HepG2 (cell line): ENCODE measurements around the gene ERBB4. TPM values are rescaled to one million over a fixed set of nuclear protein-coding genes. Genes with fewer than 3 reads are reported as not detected.

ENCODE experiments used
- ATAC-seq: fragments of 200-7000 bp; cut with Tn5 transposase; 3 replicates; pipeline ENCODE4 v1.9.1; 2020; ENCODE audit warnings: mild to moderate bottlenecking, moderate library complexity
- BruUV-seq: library from RNA; stranded (reverse); fragments of 400-500 nt; replicated peaks from 2 replicates; lab custom pipeline; 2021; lab: Mats Ljungman, UMichigan
- CTCF ChIA-PET: fragments of 300-600 bp; formaldehyde crosslinking; extraction: SDS; loops from one replicate; lab custom pipeline; 2021; ENCODE audit warnings: low total read pairs, inconsistent platforms, low intra/inter-chr PET ratio; lab: Yijun Ruan, JAX
- POLR2A ChIA-PET: fragments of 350-600 bp; sonication (Branson Sonifier 250); formaldehyde crosslinking; loops from one replicate; lab custom pipeline; 2020; ENCODE audit warnings: antibody characterized with exemption, inconsistent platforms; lab: Yijun Ruan, JAX
- DNase-seq: peaks from one replicate; pipeline ENCODE4 v3.0.0-alpha.2; 2015; ENCODE audit warnings: low spot score
- FAIRE-seq: peaks from 3 replicates; lab custom pipeline; 2011; peaks lifted over from hg19 to GRCh38; lab: Jason Lieb, UNC
- H2AFZ ChIP-seq: one replicate; pipeline ENCODE4 v1.6.1; 2011; ENCODE audit warnings: low read length, inconsistent platforms
- H3K27ac ChIP-seq: fragments of 300-600 bp; 3 replicates; pipeline ENCODE4 v1.8.0; 2011; ENCODE audit warnings: mixed run types, mild to moderate bottlenecking, mixed read lengths, low read length, inconsistent platforms; ENCODE audit not compliant: insufficient read depth; ENCODE audit errors: extremely low read length
- H3K27me3 ChIP-seq, 2 experiments: fragments of 200-600 bp in 1 of 2; 2 replicates in 1 of 2; 3 replicates in 1 of 2; pipeline versions ENCODE4 v1.6.0 to v1.8.0; 2011; ENCODE audit warnings: low read length in 2 of 2, mild to moderate bottlenecking in 2 of 2, moderate library complexity in 2 of 2, inconsistent platforms in 1 of 2; ENCODE audit not compliant: insufficient read depth in 2 of 2, control insufficient read depth in 1 of 2
- H3K36me3 ChIP-seq, 2 experiments: fragments of 200-600 bp in 1 of 2; replicated peaks in 1 of 2; 2 replicates in 1 of 2; 3 replicates in 1 of 2; pipeline versions ENCODE4 v1.5.1 to v1.8.0; 2011; ENCODE audit warnings: low read length in 2 of 2, inconsistent platforms in 1 of 2; ENCODE audit not compliant: insufficient read depth in 2 of 2, control insufficient read depth in 1 of 2
- H3K4me1 ChIP-seq: 2 replicates; pipeline ENCODE4 v1.5.1; 2012; ENCODE audit warnings: low read length, inconsistent platforms; ENCODE audit not compliant: insufficient read depth
- H3K4me2 ChIP-seq: 2 replicates; pipeline ENCODE4 v1.6.0; 2011; ENCODE audit warnings: low read depth, low read length, inconsistent platforms
- H3K4me3 ChIP-seq, 3 experiments: fragments of 200-600 bp in 1 of 3; sonication (generic), shearing (Covaris generic) in 1 of 3; replicated peaks in 1 of 3; 2 replicates each; pipeline ENCODE4 v1.5.1; 2011 to 2016; ENCODE audit warnings: low read length in 3 of 3, inconsistent platforms in 2 of 3, low read depth in 2 of 3, mild to moderate bottlenecking in 2 of 3, control low read depth in 1 of 3, mixed read lengths in 1 of 3; ENCODE audit not compliant: insufficient read depth in 1 of 3
- H3K79me2 ChIP-seq: one replicate; pipeline ENCODE4 v1.6.1; 2011; ENCODE audit warnings: low read length, inconsistent platforms; ENCODE audit not compliant: insufficient read depth
- H3K9ac ChIP-seq: 2 replicates; pipeline ENCODE4 v1.6.0; 2011; ENCODE audit warnings: mild to moderate bottlenecking, low read depth, low read length, inconsistent platforms; ENCODE audit not compliant: insufficient read depth
- H3K9me3 ChIP-seq: 2 replicates; pipeline ENCODE4 v1.5.1; 2012; ENCODE audit warnings: mild to moderate bottlenecking, low read length
- H4K20me1 ChIP-seq: 2 replicates; pipeline ENCODE4 v1.6.0; 2011; ENCODE audit warnings: inconsistent platforms, mild to moderate bottlenecking, low read length, moderate library complexity; ENCODE audit not compliant: insufficient read depth
- BCL6 ChIP-seq: IDR thresholded peaks from 2 replicates; pipeline ENCODE4 v1.6.1; 2016; ENCODE audit warnings: missing genetic modification reagents, missing compliant biosample characterization
- DBP ChIP-seq: sonication (generic); formaldehyde crosslinking; IDR thresholded peaks from 2 replicates; pipeline ENCODE4 v1.4.0; 2020; ENCODE audit warnings: missing genetic modification reagents; ENCODE audit errors: not compliant biosample characterization
- HDAC1 ChIP-seq: sonication (generic); formaldehyde crosslinking; IDR thresholded peaks from 2 replicates; pipeline ENCODE4 v1.5.1; 2020; ENCODE audit warnings: mild to moderate bottlenecking, missing genetic modification reagents
- PITX1 ChIP-seq: sonication (generic); formaldehyde crosslinking; IDR thresholded peaks from 2 replicates; pipeline ENCODE4 v1.5.1; 2020; ENCODE audit warnings: mild to moderate bottlenecking, missing genetic modification reagents
- SOX13 ChIP-seq, 3 experiments: fragments of 450-650 bp in 1 of 3; sonication (generic) in 1 of 3; formaldehyde crosslinking in 1 of 3; IDR thresholded peaks in 2 of 3; conservative IDR thresholded peaks in 1 of 3; 2 replicates each; pipeline versions ENCODE4 v1.5.0 to v1.6.1; 2016 to 2020; ENCODE audit warnings: antibody characterized with exemption in 1 of 3, mild to moderate bottlenecking in 1 of 3, missing compliant biosample characterization in 1 of 3, missing genetic modification reagents in 1 of 3, moderate library complexity in 1 of 3
- TEAD3 ChIP-seq: optimal IDR thresholded peaks from 2 replicates; pipeline ENCODE3; 2016; ENCODE audit warnings: borderline replicate concordance
- ZC3H4 ChIP-seq: sonication (generic); formaldehyde crosslinking; IDR thresholded peaks from 2 replicates; pipeline ENCODE4 v1.4.0; 2020; ENCODE audit warnings: missing genetic modification reagents, borderline replicate concordance
- ZFP36 ChIP-seq: fragments of 150-350 bp; IDR thresholded peaks from 2 replicates; pipeline ENCODE4 v1.6.1; 2018; ENCODE audit warnings: borderline replicate concordance, low read length, low read depth; ENCODE audit not compliant: partially characterized antibody
- ZFP37 ChIP-seq: sonication (generic); formaldehyde crosslinking; IDR thresholded peaks from 2 replicates; pipeline ENCODE4 v1.4.0; 2020; ENCODE audit warnings: missing genetic modification reagents, borderline replicate concordance
- ZNF18 ChIP-seq: sonication (generic); formaldehyde crosslinking; IDR thresholded peaks from 2 replicates; pipeline ENCODE4 v1.8.0; 2022; ENCODE audit warnings: mild to moderate bottlenecking, missing genetic modification reagents; ENCODE audit not compliant: insufficient replicate concordance
- ZNF367 ChIP-seq: sonication (generic); formaldehyde crosslinking; IDR thresholded peaks from 2 replicates; pipeline ENCODE4 v1.4.0; 2020; ENCODE audit warnings: missing genetic modification reagents, borderline replicate concordance
- ZNF414 ChIP-seq: sonication (generic); formaldehyde crosslinking; IDR thresholded peaks from 2 replicates; pipeline ENCODE4 v1.5.0; 2020; ENCODE audit warnings: missing genetic modification reagents
- ZNF432 ChIP-seq: sonication (generic); formaldehyde crosslinking; IDR thresholded peaks from 2 replicates; pipeline ENCODE4 v1.5.0; 2020; ENCODE audit warnings: missing genetic modification reagents, mild to moderate bottlenecking, borderline replicate concordance
- ZNF512 ChIP-seq: sonication (generic); formaldehyde crosslinking; IDR thresholded peaks from 2 replicates; pipeline ENCODE4 v1.4.0; 2020; ENCODE audit warnings: mild to moderate bottlenecking, missing genetic modification reagents
- ZNF552 ChIP-seq: sonication (generic); formaldehyde crosslinking; IDR thresholded peaks from 2 replicates; pipeline ENCODE4 v1.9.0; 2022; ENCODE audit warnings: missing genetic modification reagents, mild to moderate bottlenecking, borderline replicate concordance
- ZNF883 ChIP-seq: sonication (generic); formaldehyde crosslinking; IDR thresholded peaks from 2 replicates; pipeline ENCODE4 v1.5.1; 2020; ENCODE audit warnings: mild to moderate bottlenecking, missing genetic modification reagents; ENCODE audit errors: not compliant biosample characterization
- WGBS: methylation state at CpG from one replicate; pipeline ENCODE4 v1.1.6; 2017; ENCODE audit warnings: low lambda C conversion rate; 5-methylcytosine and 5-hydroxymethylcytosine counted together
- in situ Hi-C: cut with HindIII; loops from 2 replicates; pipeline ENCODE4 v1.10.0; 2017; ENCODE audit warnings: low pct_unique_long_range_greater_than_20kb; ENCODE audit not compliant: extremely low pct_ligation_motif_present
- intact Hi-C: fragments of 100-400 bp; cut with micrococcal nuclease; formaldehyde crosslinking; loops from one replicate; pipeline ENCODE4 v1.10.0; 2022; ENCODE audit not compliant: unreplicated experiment
- polyA plus RNA-seq, 8 experiments: library from polyadenylated mRNA; depleted of rRNA in 3 of 8; stranded (reverse) in 7 of 8; unstranded in 1 of 8; fragments of >200 nt; fragmentation: Illumina TruSeq in 4 of 8; extraction: Trizol in 4 of 8; gene quantifications; 2 replicates each; pipeline versions ENCODE4 v1.2.1 to v1.2.3, GENCODE V29; 2011 to 2016; ENCODE audit warnings: low read depth in 4 of 8, missing spikeins in 1 of 8, mixed read lengths in 1 of 8; ENCODE audit not compliant: insufficient read depth in 1 of 8
- total RNA-seq, 5 experiments: library from RNA; depleted of rRNA; stranded (reverse); fragments of >200 nt; fragmentation: Illumina TruSeq; extraction: Trizol; gene quantifications; 2 replicates each; pipeline ENCODE4 v1.2.3, GENCODE V29; 2016; ENCODE audit warnings: low read depth in 1 of 5

Gene ERBB4
- total and polyA plus RNA-seq, 2 of the 13 experiments (the other 11 are each of a cell fraction or from before 2014, with no cell fraction given) = not detected

GRCh38 chr2:211756266-211756665, 782.3 kb downstream of the ERBB4 start (continued):
- TF ChIP-seq ZNF512 (CRISPR knock-in tag) = no peak
- TF ChIP-seq, all 625 proteins: peak for 0

GRCh38 chr2:211755187-211755586, 783.4 kb downstream of the ERBB4 start:
- CTCF ChIA-PET = no interaction called here
- POLR2A ChIA-PET = no interaction called here
- intact Hi-C loops = no loop called here
- Histone ChIP-seq H3K4me3 (no peak overlapping the region), H3K27ac (no peak overlapping the region), H3K27me3 (no peaks in the 10 kb centered on the region), H3K9ac (no peak overlapping the region), H3K4me2 (no peak overlapping the region), H2AFZ (no peak overlapping the region), H3K4me1 (no peaks in the 10 kb centered on the region), H4K20me1 (no peaks in the 10 kb centered on the region), H3K36me3 (no peaks in the 10 kb centered on the region), H3K9me3 (no peaks in the 10 kb centered on the region), H3K79me2 (no peaks in the 10 kb centered on the region)
- no peak for FAIRE-seq
- BruUV-seq = no TSS peak
- no peak for TF ChIP-seq ZFP37 (CRISPR knock-in tag)
- no peak for TF ChIP-seq PITX1 (CRISPR knock-in tag)
- TF ChIP-seq ZFP36 = no peak
- TF ChIP-seq ZNF432 (CRISPR knock-in tag) = no peak
- no peak for TF ChIP-seq ZC3H4
- no peak for TF ChIP-seq HDAC1 (CRISPR knock-in tag)
- no peak for TF ChIP-seq BCL6
- no peak for TF ChIP-seq DBP (CRISPR knock-in tag)
- no peak for TF ChIP-seq ZNF552
- TF ChIP-seq ZNF367 (CRISPR knock-in tag) = no peak
- TF ChIP-seq ZNF883 = no peak
- no peak for TF ChIP-seq TEAD3
- no peak for TF ChIP-seq ZNF414
- no peak for TF ChIP-seq ZNF18
- TF ChIP-seq SOX13 (IDR thresholded peaks at IDR 0.05) = no peak
- no peak for TF ChIP-seq SOX13 (CRISPR knock-in tag; conservative IDR thresholded peaks at IDR 0.05 in 1 of 2, IDR thresholded peaks at IDR 0.05 in 1 of 2)
- WGBS = 35% methylated on average over 8 of the region's 8 CpGs
- DNase-seq = no peak
- ATAC-seq = no peak
- in situ Hi-C loops = no loop called here
